Measurements from ENCODE around the gene FASTKD3. TPM values are rescaled to one million over a fixed set of nuclear protein-coding genes. Genes with fewer than 3 reads are reported as not detected.

The FASTKD3 gene
- total RNA-seq, 4 donors from 2014 or later, result 0.80 to 11.7 (median 8.0) TPM

- H3K9me3 ChIP-seq, result no peaks in the 10 kb centered on the region
- no peak for DNase-seq
- 40 to 69% methylated on average over 1 to 5 of the region's 5 CpGs for WGBS, 2 donors (ENCODE audit: low coverage in 1 of 2)
- peaks cover 0 to 73% (median 31%) of the 10 kb centered on the region in 4 donors for H3K36me3 ChIP-seq
- intact Hi-C loops (cut with DNase I; ENCODE audit: low total_unique reads), result no loop called here
- no peak overlapping the region for H3K4me3 ChIP-seq
- in situ Hi-C loops (cut with MboI; ENCODE audit: low pct_ligation_motif_present in 1 of 4, low pct_unique_long_range_greater_than_20kb in 1 of 4, low sequenced_read_pairs in 3 of 4), result no loop called here
- TF ChIP-seq CTCF (IDR thresholded peaks at IDR 0.05) (no peak), POLR2AphosphoS5 (IDR thresholded peaks at IDR 0.05) (no peak), POLR2A (IDR thresholded peaks at IDR 0.05) (no peak), EP300 (IDR thresholded peaks at IDR 0.05; ENCODE audit: low read depth) (no peak)
- H3K27me3 ChIP-seq, result no peaks in the 10 kb centered on the region
- H3K27ac ChIP-seq, result peak overlapping the region in 2 of 4 donors; percentile 6 to 50
- peaks cover 0 to 14% (median 5%) of the 10 kb centered on the region in 4 donors for H3K4me1 ChIP-seq
These were observed 25.6 kb upstream of the FASTKD3 start for GRCh38 chr5:7894439-7894838.

GRCh38 chr5:7888901-7889300 is 20.1 kb upstream of the FASTKD3 start:
- intact Hi-C loops (cut with DNase I; ENCODE audit: low total_unique reads), result no loop called here
- no peaks in the 10 kb centered on the region for H3K27me3 ChIP-seq
- peaks cover 0 to 81% (median 32%) of the 10 kb centered on the region in 4 donors for H3K36me3 ChIP-seq
- in situ Hi-C loops (cut with MboI; ENCODE audit: low pct_ligation_motif_present in 1 of 4, low pct_unique_long_range_greater_than_20kb in 1 of 4, low sequenced_read_pairs in 3 of 4), result no loop called here
- H3K4me1 ChIP-seq, result peaks cover 0 to 11% (median 3%) of the 10 kb centered on the region in 4 donors
- no peak overlapping the region for H3K27ac ChIP-seq
- no peak overlapping the region for H3K4me3 ChIP-seq
- 95% methylated on average over 9 of the region's 9 CpGs; no CpG with 5 or more reads in 1 of the 2 donors for WGBS, 2 donors (ENCODE audit: low coverage in 1 of 2)
- TF ChIP-seq CTCF (IDR thresholded peaks at IDR 0.05) (no peak), EP300 (IDR thresholded peaks at IDR 0.05; ENCODE audit: low read depth) (no peak), POLR2A (IDR thresholded peaks at IDR 0.05) (no peak), POLR2AphosphoS5 (IDR thresholded peaks at IDR 0.05) (no peak)
- DNase-seq, result no peak
- no peaks in the 10 kb centered on the region for H3K9me3 ChIP-seq

- Histone ChIP-seq H3K4me1 (peaks cover 0 to 5% (median 0%) of the 10 kb centered on the region in 4 donors), H3K27me3 (no peaks in the 10 kb centered on the region), H3K9me3 (no peaks in the 10 kb centered on the region), H3K27ac (peak overlapping the region in 1 of 4 donors; percentile 49), H3K36me3 (peaks cover 0 to 73% (median 25%) of the 10 kb centered on the region in 4 donors), H3K4me3 (no peak overlapping the region)
- WGBS, 2 donors (ENCODE audit: low coverage in 1 of 2), result 54 to 59% methylated on average over 6 to 7 of the region's 7 CpGs
- no peak for DNase-seq
- peak; percentile 38 to 56 (median 53) for TF ChIP-seq CTCF (IDR thresholded peaks at IDR 0.05)
- TF ChIP-seq EP300 (IDR thresholded peaks at IDR 0.05; ENCODE audit: low read depth), result no peak
- no peak for TF ChIP-seq POLR2A (IDR thresholded peaks at IDR 0.05)
- TF ChIP-seq POLR2AphosphoS5 (IDR thresholded peaks at IDR 0.05), result no peak
- in situ Hi-C loops (cut with MboI; ENCODE audit: low pct_ligation_motif_present in 1 of 4, low pct_unique_long_range_greater_than_20kb in 1 of 4, low sequenced_read_pairs in 3 of 4), result no loop called here
- intact Hi-C loops (cut with DNase I; ENCODE audit: low total_unique reads), result no loop called here
These were observed 18.1 kb upstream of the FASTKD3 start for GRCh38 chr5:7886849-7887475.

GRCh38 chr5:7884491-7885267 is 15.8 kb upstream of the FASTKD3 start:
- no peak overlapping the region for H3K4me3 ChIP-seq
- H3K9me3 ChIP-seq, result no peaks in the 10 kb centered on the region
- TF ChIP-seq POLR2A (IDR thresholded peaks at IDR 0.05) (no peak), EP300 (IDR thresholded peaks at IDR 0.05; ENCODE audit: low read depth) (no peak), POLR2AphosphoS5 (IDR thresholded peaks at IDR 0.05) (no peak), CTCF (IDR thresholded peaks at IDR 0.05) (no peak)
- intact Hi-C loops (cut with DNase I; ENCODE audit: low total_unique reads) (no loop called here), in situ Hi-C loops (cut with MboI; ENCODE audit: low pct_ligation_motif_present in 1 of 4, low pct_unique_long_range_greater_than_20kb in 1 of 4, low sequenced_read_pairs in 3 of 4) (no loop called here)
- H3K4me1 ChIP-seq, result peaks cover 0 to 7% (median 2%) of the 10 kb centered on the region in 4 donors
- 83% methylated on average over 5 of the region's 5 CpGs for WGBS, 2 donors (ENCODE audit: low coverage in 1 of 2)
- DNase-seq, result no peak
- no peak overlapping the region for H3K27ac ChIP-seq
- H3K36me3 ChIP-seq, result peaks cover 0 to 69% (median 19%) of the 10 kb centered on the region in 4 donors
- H3K27me3 ChIP-seq, result no peaks in the 10 kb centered on the region

Data from transverse colon (tissue), 4 donors.